Ishikawa (cell line): ENCODE data around the gene EIF6.

Source experiments
- CEBPB ChIP-seq: IDR thresholded peaks from 2 replicates; pipeline ENCODE4 v1.6.1; 2012
- CREB1 ChIP-seq: IDR thresholded peaks from 2 replicates; pipeline ENCODE4 v1.6.1; 2012; ENCODE audit warnings: low read depth
- EGR1 ChIP-seq: IDR thresholded peaks from 2 replicates; pipeline ENCODE4 v1.6.1; 2012
- EP300 ChIP-seq: IDR thresholded peaks from 2 replicates; pipeline ENCODE4 v1.6.1; 2012; ENCODE audit warnings: borderline replicate concordance
- FOXM1 ChIP-seq: IDR thresholded peaks from 2 replicates; pipeline ENCODE4 v1.6.1; 2012; ENCODE audit warnings: low read depth, borderline replicate concordance
- MAX ChIP-seq: IDR thresholded peaks from 2 replicates; pipeline ENCODE4 v1.6.1; 2012
- NFIC ChIP-seq: IDR thresholded peaks from 2 replicates; pipeline ENCODE4 v1.6.1; 2012
- RAD21 ChIP-seq: IDR thresholded peaks from 2 replicates; pipeline ENCODE4 v1.6.1; 2012; ENCODE audit warnings: low read depth
- REST ChIP-seq: IDR thresholded peaks from 2 replicates; pipeline ENCODE4 v1.6.1; 2012; ENCODE audit warnings: low read depth, mild to moderate bottlenecking
- TAF1 ChIP-seq: IDR thresholded peaks from 2 replicates; pipeline ENCODE4 v1.6.1; 2012; ENCODE audit warnings: low read depth, mild to moderate bottlenecking
- TCF12 ChIP-seq: IDR thresholded peaks from 2 replicates; pipeline ENCODE4 v1.6.1; 2012; ENCODE audit warnings: low read depth
- TEAD4 ChIP-seq: IDR thresholded peaks from 2 replicates; pipeline ENCODE4 v1.6.1; 2012
- USF1 ChIP-seq: IDR thresholded peaks from 2 replicates; pipeline ENCODE4 v1.6.1; 2012
- YY1 ChIP-seq: IDR thresholded peaks from 2 replicates; pipeline ENCODE4 v1.6.1; 2012; ENCODE audit warnings: low read depth
- ZBTB7A ChIP-seq: IDR thresholded peaks from 2 replicates; pipeline ENCODE4 v1.6.1; 2012; ENCODE audit warnings: low read depth

EIF6 gene

GRCh38 chr20:35260426-35260825 is 24.1 kb downstream of the EIF6 start:
- TF ChIP-seq CEBPB (no peak), USF1 (no peak), TAF1 (no peak), TCF12 (no peak), YY1 (no peak), EP300 (no peak), TEAD4 (no peak), ZBTB7A (no peak), REST (no peak), RAD21 (no peak), MAX (no peak), FOXM1 (no peak), NFIC (no peak), EGR1 (no peak), CREB1 (no peak)

- no peak for TF ChIP-seq REST
Observed at GRCh38 chr20:35257175-35257909, 27.2 kb downstream of the EIF6 start.

- no peak for TF ChIP-seq ZBTB7A
- no peak for TF ChIP-seq NFIC
- no peak for TF ChIP-seq RAD21
- no peak for TF ChIP-seq USF1
- no peak for TF ChIP-seq FOXM1
- TF ChIP-seq CREB1, result no peak
- no peak for TF ChIP-seq TEAD4
- no peak for TF ChIP-seq TCF12
- no peak for TF ChIP-seq EGR1
- no peak for TF ChIP-seq CEBPB
- no peak for TF ChIP-seq TAF1
- TF ChIP-seq EP300, result no peak
Observed at GRCh38 chr20:35254448-35254999, 30.0 kb downstream of the EIF6 start.

GRCh38 chr20:35253010-35253409 is 31.6 kb downstream of the EIF6 start:
- TF ChIP-seq CREB1, result no peak
- no peak for TF ChIP-seq EP300
- no peak for TF ChIP-seq REST
- TF ChIP-seq YY1, result no peak
- no peak for TF ChIP-seq TCF12
- TF ChIP-seq EGR1, result no peak
- no peak for TF ChIP-seq RAD21
- no peak for TF ChIP-seq FOXM1
- TF ChIP-seq NFIC, result no peak
- TF ChIP-seq CEBPB, result no peak
- TF ChIP-seq USF1, result no peak
